ENCODE measurements around the gene PCBP1. TPM values are rescaled to one million over a fixed set of nuclear protein-coding genes. Genes with fewer than 3 reads are reported as not detected.
"Not testable (repeated sequence)": the region's sequence is repeated elsewhere in the genome, so short reads cannot be mapped to it uniquely, and the experiment has no call there.

PCBP1 gene
- total and polyA plus RNA-seq, 8 donors, result 9.3 to 296 (median 152) TPM

- H3K27ac ChIP-seq, result peak overlapping the region in 4 of 5 donors; percentile 13 to 61 (median 35)
- no peaks in the 10 kb centered on the region for H3K27me3 ChIP-seq
- peaks cover 6 to 35% (median 26%) of the 10 kb centered on the region in 4 donors for H3K4me1 ChIP-seq
- no peaks in the 10 kb centered on the region for H3K36me3 ChIP-seq
- H3K9me3 ChIP-seq, result no peaks in the 10 kb centered on the region
- DNase-seq, result peak; percentile 32 to 92
- intact Hi-C loops (cut with DNase I; ENCODE audit: low total_unique reads), result no loop called here
- H3K4me3 ChIP-seq, result no peak overlapping the region
- 35 to 46% (median 43%) methylated on average over 11 of the region's 11 CpGs for WGBS, 5 donors
- TF ChIP-seq POLR2A (IDR thresholded peaks at IDR 0.05) (no peak), CTCF (IDR thresholded peaks at IDR 0.05) (no peak), EP300 (IDR thresholded peaks at IDR 0.05) (no peak), POLR2AphosphoS5 (IDR thresholded peaks at IDR 0.05) (no peak)
Measured at GRCh38 chr2:70104231-70105111, 17.2 kb downstream of the PCBP1 start.

GRCh38 chr2:70106138-70106537 lies 18.9 kb downstream of the PCBP1 start:
- H3K4me3 ChIP-seq; H3K36me3 ChIP-seq; H3K9me3 ChIP-seq; DNase-seq; H3K27me3 ChIP-seq; intact Hi-C loops (cut with DNase I; ENCODE audit: low total_unique reads); H3K27ac ChIP-seq: not testable (repeated sequence)
- H3K4me1 ChIP-seq, result peaks cover 6 to 43% (median 32%) of the 10 kb centered on the region in 4 donors
- 94 to 98% (median 95%) methylated on average over 8 of the region's 8 CpGs for WGBS, 5 donors

GRCh38 chr2:70110397-70110796 lies 23.1 kb downstream of the PCBP1 start:
- H3K36me3 ChIP-seq, result not testable (repeated sequence)
- 88 to 93% (median 90%) methylated on average over 5 of the region's 5 CpGs for WGBS, 5 donors

GRCh38 chr2:70111752-70112591 lies 24.7 kb downstream of the PCBP1 start:
- peak in 1 of 2 donors; percentile 44 for DNase-seq
- WGBS, 5 donors, result 78 to 83% (median 79%) methylated on average over 7 of the region's 7 CpGs
- peak overlapping the region in 2 of 5 donors; percentile 12 to 16 for H3K27ac ChIP-seq
- H3K4me3 ChIP-seq, result no peak overlapping the region
- no peak for TF ChIP-seq EP300 (IDR thresholded peaks at IDR 0.05)
- TF ChIP-seq CTCF (IDR thresholded peaks at IDR 0.05), result no peak
- TF ChIP-seq POLR2A (IDR thresholded peaks at IDR 0.05), result no peak
- TF ChIP-seq POLR2AphosphoS5 (IDR thresholded peaks at IDR 0.05), result no peak
- no peaks in the 10 kb centered on the region for H3K36me3 ChIP-seq
- H3K9me3 ChIP-seq, result no peaks in the 10 kb centered on the region
- intact Hi-C loops (cut with DNase I; ENCODE audit: low total_unique reads), result no loop called here
- H3K4me1 ChIP-seq, result peaks cover 6 to 38% (median 28%) of the 10 kb centered on the region in 4 donors
- no peaks in the 10 kb centered on the region for H3K27me3 ChIP-seq

More at GRCh38 chr2:70110397-70110796, 23.1 kb downstream of the PCBP1 start:
- peak overlapping the region in 1 of 5 donors; percentile 16 for H3K27ac ChIP-seq
- H3K27me3 ChIP-seq; H3K4me3 ChIP-seq; DNase-seq; H3K9me3 ChIP-seq; intact Hi-C loops (cut with DNase I; ENCODE audit: low total_unique reads): not testable (repeated sequence)
- peaks cover 6 to 36% (median 26%) of the 10 kb centered on the region in 4 donors for H3K4me1 ChIP-seq

- intact Hi-C loops (cut with DNase I; ENCODE audit: low total_unique reads), result no loop called here
- H3K4me3 ChIP-seq, result no peak overlapping the region
- no peak for DNase-seq
- no peak overlapping the region for H3K27ac ChIP-seq
- TF ChIP-seq POLR2A (IDR thresholded peaks at IDR 0.05) (no peak), POLR2AphosphoS5 (IDR thresholded peaks at IDR 0.05) (no peak), EP300 (IDR thresholded peaks at IDR 0.05) (no peak), CTCF (IDR thresholded peaks at IDR 0.05) (no peak)
- WGBS, 5 donors, result 85 to 92% (median 88%) methylated on average over 4 of the region's 4 CpGs
- no peaks in the 10 kb centered on the region for H3K9me3 ChIP-seq
- no peaks in the 10 kb centered on the region for H3K27me3 ChIP-seq
- H3K4me1 ChIP-seq, result peaks cover under 1 to 33% (median 23%) of the 10 kb centered on the region in 4 donors
- H3K36me3 ChIP-seq, result no peaks in the 10 kb centered on the region
Measured at GRCh38 chr2:70113359-70114070, 26.2 kb downstream of the PCBP1 start.
